D721Med (cell line): ENCODE results near the gene NUDT12.

Experiments used
- DNase-seq: peaks from one replicate; pipeline ENCODE4 v3.0.0; 2011; ENCODE audit warnings: low spot score; ENCODE audit not compliant: insufficient read length
- FAIRE-seq: peaks from 2 replicates; lab custom pipeline; 2011; peaks lifted over from hg19 to GRCh38; lab: Jason Lieb, UNC
- TF ChIP-seq, protein P1 (sequence below): IDR thresholded peaks from 2 replicates; pipeline ENCODE4 v1.5.1; 2012; ENCODE audit warnings: mild to moderate bottlenecking, control low read depth; ENCODE audit not compliant: insufficient read depth; ENCODE audit errors: missing control alignments

The NUDT12 gene

DNA sequence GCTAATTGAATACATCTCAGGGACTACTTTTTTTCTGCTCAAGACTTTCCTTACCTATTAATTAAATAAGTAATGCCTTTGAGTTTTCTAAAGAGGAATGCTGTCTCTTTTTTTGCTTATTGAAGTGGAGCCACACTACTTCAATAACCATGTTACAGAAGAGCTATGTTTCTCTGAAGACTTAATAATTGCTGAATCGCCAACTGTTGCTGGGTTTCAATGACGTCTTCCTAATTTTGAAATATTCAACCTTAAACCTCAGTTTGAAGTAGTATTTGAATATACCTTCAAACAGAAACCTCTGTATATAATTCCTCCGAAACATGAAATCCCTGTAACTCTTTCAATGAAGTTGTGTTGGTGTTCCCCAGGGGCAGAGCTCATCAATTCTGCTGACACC, 21.0 kb downstream of the NUDT12 start:
- FAIRE-seq: no peak
- DNase-seq: no peak
- TF ChIP-seq, protein P1, sequence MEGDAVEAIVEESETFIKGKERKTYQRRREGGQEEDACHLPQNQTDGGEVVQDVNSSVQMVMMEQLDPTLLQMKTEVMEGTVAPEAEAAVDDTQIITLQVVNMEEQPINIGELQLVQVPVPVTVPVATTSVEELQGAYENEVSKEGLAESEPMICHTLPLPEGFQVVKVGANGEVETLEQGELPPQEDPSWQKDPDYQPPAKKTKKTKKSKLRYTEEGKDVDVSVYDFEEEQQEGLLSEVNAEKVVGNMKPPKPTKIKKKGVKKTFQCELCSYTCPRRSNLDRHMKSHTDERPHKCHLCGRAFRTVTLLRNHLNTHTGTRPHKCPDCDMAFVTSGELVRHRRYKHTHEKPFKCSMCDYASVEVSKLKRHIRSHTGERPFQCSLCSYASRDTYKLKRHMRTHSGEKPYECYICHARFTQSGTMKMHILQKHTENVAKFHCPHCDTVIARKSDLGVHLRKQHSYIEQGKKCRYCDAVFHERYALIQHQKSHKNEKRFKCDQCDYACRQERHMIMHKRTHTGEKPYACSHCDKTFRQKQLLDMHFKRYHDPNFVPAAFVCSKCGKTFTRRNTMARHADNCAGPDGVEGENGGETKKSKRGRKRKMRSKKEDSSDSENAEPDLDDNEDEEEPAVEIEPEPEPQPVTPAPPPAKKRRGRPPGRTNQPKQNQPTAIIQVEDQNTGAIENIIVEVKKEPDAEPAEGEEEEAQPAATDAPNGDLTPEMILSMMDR: no peak

DNA sequence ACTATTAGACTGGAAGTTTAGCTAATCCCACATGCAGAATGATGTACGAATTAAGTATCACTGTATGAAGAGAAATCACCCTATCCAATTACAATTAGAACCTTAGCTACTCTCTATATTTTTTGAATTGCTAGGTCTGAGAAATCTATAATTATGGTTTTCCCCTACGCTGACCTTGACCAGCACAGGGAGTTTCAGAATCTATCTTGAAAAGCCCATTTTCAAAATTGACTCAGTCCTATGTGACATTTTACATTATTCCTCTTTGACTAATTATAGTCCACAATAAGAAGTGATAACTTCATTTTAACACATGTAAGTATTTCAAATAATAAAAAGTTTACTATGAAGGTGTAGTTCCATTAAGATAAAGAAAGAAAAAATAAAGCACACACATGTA, 21.5 kb downstream of the NUDT12 start:
- FAIRE-seq: no peak
- no peak for DNase-seq
- TF ChIP-seq, protein P1: no peak

DNA sequence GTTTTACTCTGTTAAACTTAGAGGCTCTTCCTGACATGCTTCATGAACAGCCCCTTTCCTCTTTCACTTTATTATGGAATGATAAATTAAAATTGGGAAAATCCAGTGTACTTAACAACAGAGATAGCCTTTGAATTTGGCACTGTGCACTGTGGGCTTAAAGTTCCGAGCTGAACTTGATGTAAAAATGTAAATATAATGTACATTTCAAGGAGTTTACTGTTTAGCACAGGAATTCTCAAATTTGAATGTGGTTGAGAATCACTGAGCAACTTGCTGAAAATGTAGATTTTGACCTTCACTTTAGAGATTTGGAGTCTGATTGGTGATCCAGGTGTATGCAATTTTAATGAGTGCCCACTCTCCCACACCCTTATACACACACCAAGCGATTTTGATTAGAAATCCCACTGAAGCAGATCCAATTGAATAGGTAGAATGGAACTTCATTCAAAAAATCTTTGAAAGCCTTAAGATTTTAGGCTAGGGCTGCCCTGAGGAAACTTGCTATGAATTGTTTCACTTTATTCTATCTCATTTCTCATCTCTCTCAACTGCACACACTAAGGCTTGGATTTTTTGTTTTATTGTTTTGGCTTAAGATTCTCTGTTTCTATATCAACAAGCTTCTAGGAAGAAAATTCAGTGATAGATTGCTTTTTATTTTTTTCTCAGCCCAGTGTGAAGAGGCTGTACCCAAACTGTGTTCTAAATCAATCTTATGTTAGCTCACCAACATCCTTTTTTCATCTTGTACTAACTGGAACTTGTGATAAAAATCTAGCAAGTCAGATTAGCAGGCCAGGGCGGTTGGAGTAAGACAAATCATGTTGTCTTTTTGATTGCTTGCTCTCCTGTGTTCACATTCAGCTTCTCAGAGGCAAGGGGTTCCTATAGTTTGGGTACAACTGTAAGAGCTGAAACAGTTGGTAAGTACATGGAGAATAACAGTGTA, 22.9 kb downstream of the NUDT12 start:
- TF ChIP-seq, protein P1: no peak
- DNase-seq (no peak), FAIRE-seq (no peak)

DNA sequence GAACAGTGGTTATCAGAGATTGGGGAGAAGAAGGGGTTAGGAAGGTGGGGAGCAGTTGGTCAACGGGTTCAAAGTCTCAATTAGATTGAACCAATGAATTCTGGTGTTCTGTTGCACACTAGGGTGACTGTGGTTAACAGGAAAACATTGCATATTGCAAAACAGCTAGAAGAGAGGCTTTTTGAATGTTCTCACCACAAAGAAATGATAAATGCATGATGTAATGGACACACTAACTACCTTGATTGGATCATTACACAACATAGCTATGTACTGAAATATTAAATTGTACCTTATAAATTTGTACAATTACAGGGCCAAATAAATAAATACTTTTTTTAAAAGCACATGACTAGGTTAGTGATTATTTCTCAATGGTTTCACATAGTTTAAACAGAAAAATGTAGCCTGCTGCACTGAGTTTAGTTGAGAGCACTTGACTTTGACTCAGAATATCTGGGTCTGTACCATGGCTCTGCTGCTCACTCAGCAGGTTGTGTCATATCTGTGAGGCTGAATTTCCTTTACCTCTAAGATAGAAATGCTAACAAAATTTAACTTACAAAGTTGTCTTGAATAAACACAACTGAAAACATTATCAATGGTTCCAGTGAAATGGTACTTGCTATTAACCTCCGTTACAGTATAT, 30.4 kb downstream of the NUDT12 start:
- no peak for DNase-seq
- FAIRE-seq: no peak
- TF ChIP-seq, protein P1: no peak

DNA sequence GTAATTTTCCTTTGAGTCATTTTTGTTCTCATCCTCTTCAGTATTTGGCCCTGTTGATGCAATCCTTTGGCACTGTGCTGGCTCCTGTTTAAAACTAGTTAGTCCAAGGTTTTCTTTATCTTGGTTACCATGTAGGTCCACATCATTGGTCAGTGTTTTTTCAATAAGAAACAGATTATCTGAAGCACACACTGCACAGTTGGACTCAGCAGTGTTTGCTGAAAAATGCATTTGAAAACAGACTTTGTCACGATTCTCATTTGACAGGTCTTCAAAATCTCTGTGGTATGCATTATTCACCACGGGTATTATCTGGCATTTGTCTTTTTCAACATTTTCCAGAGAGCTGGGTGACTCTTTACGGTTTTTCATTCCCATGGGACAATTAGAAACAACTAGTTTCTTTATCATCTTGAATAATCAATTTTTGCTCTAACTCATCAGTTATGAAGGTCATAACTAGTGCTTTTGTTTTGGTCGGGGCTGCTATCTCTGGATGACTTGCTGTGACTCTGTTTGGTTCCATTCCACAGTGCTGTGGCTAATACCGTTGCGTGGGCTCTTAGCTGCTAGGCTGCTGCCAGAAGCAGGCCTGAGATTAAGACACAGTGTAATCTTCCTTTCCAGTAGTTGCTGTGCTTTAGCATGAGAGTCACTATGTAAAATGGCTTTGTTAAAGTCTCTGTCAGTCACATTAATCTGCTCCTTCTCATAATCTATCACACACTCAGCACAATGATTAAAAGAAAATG, 36.2 kb downstream of the NUDT12 start:
- FAIRE-seq (peak; percentile 94), DNase-seq (no peak)
- TF ChIP-seq, protein P1: no peak

DNA sequence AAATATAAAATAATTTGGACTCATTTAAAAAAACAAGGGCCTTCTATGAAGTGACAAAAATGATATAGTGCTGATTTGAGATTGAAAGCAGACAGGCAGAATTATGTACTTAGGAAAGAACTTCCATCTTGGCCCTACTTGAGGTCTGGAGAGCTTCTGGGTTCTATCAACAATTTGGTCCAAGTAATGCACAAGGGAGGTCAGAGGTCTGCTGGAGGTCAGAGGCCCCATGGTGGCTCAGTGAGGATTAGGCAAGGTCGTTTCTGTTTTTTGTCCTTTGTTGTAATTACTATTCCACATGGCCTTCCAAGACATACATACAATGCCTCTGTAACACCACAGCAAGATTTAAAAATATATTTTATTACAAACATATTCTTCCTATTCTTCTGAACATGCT, 37.2 kb downstream of the NUDT12 start:
- TF ChIP-seq, protein P1: no peak
- FAIRE-seq (no peak), DNase-seq (no peak)
